HG02938 (cell line): ENCODE data around the gene MYOM3.
"Not testable (repeated sequence)": the region's sequence is repeated elsewhere in the genome, so short reads cannot be mapped to it uniquely, and the experiment has no call there.

Experiments used
- ATAC-seq: cut with Tn5 transposase; IDR thresholded peaks from one replicate; pipeline ENCODE4 v1.9.1; 2021; ENCODE audit warnings: mild to moderate bottlenecking, moderate library complexity; ENCODE audit not compliant: unreplicated experiment

Gene MYOM3

DNA sequence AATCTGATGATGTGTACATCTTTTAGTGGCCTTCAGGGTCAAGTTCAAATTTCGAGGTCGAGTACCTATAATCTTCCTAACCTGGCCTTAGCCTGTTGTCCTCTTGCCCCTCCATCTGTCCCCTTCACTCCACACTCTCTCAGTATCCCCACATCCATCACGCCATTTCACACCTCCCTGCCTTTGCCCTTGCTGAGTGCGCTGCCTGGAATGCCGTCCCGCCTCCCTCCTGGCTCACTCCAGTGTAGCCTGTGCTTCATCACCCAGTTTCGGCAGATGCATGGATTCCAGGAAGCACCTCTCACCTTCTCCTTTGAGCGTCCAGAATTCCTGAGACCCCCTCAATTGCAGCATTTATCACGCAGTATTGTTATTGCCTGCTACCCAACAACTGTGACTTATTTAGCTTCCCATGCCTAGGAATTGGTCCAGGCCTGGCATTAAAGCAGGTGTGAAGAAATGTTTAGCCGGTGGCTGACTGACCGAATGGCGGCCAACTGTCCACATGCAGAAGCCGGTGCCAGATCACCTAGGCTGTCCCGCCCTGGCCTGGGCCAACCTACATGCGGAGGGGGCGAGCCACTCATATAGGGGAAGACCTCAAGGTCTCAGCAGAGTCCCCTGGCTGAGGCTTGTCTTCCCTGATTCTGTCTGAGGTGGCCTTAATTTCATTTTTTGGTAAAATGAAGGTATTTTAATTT lies 34.5 kb downstream of the MYOM3 start:
- no peak for ATAC-seq

DNA sequence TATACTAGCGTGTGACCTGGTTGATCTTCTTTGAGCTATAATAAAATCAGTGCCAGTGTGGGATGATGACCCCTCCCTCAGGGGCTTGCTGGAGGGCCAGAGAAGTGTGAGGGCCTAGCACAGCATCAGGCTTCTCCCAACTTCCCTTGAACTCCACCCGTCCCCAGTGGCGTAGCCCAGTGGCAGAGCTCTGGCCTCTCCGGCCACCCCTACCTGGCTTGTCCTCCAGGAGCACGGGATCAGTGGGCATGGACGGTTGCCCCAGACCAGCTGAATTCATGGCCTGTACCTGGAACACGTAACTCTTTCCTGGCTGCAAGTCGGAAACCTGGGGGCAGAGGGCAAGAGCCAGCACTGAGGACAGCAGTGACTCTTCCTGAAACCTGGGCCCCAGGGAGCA lies 36.0 kb downstream of the MYOM3 start:
- ATAC-seq = no peak

DNA sequence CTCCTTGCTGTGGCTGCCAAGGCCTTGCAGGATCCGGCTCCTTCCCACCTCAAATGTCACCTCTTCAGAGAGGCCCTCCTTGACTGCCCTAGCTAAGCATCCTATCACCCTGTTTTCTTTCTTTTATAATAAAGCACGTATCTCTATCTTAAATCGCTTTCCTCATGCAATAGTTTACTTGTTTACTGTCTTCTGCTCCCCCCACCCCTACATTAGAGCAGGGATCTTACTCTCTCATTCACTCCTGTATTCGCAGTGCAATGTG lies 36.4 kb downstream of the MYOM3 start:
- ATAC-seq = no peak

DNA sequence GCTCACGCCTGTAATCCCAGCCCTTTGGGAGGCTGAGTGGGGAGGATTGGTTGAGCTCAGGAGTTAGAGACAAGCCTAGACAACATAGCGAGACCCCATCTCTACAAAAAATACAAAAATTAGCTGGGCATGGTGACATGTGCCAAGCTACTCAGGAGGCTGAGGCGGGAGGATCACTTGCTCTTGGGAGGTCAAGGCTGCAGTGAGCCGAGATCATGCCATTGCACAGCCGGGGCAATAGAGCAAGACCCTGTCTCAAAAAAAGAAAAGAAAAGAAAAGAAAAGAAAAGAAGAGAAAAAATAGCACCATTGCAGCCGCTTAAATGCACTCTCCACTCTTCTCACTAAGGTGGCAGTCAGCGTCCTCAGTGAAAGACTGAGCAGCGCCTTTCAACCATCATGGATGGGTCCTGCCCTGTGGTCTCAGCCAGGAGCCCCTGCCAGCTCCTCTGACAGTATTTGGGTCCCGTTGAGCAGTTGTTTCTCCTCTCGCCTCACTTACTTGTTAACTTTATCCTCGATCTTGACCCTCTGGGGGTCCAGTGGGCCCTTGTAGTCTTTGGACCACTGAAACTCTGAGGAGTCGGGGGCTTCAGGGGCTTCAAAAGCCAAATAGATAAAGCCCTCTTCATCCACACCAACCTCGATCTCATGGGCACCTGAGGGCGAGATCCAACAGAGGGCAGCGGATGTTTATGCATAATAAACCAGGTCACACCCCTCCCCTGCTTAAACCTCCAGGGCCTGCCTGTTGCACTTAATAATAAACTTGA lies 36.9 kb downstream of the MYOM3 start:
- ATAC-seq = no peak

DNA sequence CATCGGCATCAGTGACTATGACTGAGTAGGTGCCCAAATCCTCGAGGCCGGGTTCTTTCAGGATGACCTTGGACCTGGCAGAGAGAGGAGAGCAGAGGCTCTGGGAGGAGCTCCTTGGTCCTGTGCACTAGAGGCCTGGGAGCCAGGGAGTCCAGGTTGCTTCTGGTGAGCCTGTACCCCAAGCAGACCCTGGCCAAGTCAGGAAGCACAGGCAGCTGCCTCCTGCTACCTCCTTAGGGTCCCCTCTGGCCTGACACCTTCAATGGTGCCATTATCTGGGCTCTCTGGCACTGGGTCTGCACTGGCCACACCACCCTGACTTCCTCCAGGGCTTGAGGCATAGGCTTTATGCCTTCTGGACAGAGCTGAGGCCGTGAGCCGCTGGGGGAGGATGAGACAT lies 37.7 kb downstream of the MYOM3 start:
- ATAC-seq = no peak

DNA sequence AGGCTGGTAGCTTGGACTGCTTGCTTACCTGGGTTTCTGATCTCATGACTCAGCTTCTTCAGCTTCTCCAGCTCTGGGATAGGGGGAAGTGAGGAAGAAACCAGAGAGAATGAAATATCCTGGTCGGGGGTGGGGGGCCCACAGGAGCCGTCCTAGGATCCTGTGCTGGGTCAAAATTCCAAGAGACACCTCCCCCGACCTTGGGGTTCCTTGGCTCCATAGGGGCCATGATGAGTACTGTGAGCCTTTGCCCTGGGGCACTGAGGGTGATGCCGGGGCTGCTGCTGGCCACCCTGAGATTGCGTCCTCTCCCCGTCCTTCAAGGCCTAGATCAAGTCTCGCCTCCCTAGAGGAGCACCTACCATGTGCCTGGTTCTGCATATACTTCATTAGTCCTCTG lies 40.0 kb downstream of the MYOM3 start:
- ATAC-seq = no peak

DNA sequence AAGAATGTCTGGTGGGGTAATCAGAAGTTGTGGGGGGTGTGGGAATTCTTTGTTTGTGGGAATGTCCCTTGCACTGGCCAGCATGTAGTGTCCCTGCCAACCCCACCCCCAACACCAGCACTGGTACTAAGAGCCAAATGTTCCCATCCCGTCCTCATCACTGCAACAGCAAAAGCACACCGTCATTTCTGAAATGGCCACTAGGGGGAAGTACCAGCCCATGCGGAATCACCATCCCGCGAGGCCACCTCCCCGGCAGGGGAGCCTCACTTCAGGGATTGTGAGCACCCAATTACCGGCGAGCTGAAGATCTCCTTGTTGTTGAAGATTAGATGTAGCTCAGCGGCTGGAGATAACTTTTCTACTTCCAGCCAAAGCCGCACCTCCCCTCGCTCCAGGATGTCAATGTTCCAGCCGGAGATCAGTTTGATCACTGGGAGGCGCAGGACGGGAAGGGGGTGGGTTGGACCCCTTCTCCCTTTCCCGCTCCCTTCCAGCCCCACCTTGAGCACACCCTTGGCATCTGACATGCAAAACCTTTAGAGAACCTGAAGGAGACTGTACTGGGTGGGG lies 41.0 kb downstream of the MYOM3 start:
- ATAC-seq = peak; percentile 70

DNA sequence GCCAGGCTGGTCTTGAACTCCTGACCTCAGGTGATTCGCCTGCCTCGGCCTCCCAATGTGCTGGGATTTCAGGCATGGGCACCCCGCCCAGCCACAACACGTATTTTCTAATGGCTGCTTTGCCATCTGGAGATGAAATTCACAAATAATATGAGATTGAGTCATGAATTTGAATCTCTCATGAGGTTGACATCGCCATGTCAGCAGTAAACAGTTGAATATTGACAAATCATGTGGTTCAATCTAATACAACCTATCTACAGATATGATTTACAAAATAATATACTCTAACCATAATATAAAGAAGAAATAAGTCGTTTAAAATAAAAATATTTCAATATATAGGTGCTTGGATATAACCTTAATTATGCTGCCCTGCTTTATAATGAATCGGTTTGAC lies 42.1 kb downstream of the MYOM3 start:
- ATAC-seq = no peak

DNA sequence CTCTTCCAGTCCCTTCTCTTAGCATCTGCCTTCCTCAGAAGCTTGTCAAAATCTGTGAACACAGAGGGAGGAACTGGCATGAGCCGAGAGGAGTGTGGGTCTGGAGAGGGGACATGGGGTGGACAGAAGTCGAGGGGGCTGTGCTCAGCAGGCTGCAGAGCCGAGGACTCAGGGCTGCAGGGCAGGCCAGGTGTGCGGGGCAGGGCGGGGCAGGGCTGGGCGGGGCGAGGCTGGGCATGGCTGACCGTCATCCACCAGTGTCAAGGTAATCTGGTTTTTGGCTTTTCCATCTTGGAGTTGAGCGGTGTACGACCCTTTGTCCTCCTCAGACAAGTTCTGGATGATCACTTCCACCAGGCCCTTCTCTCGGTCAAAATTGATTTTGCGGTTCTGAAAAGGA lies 44.0 kb downstream of the MYOM3 start:
- ATAC-seq = no peak

DNA sequence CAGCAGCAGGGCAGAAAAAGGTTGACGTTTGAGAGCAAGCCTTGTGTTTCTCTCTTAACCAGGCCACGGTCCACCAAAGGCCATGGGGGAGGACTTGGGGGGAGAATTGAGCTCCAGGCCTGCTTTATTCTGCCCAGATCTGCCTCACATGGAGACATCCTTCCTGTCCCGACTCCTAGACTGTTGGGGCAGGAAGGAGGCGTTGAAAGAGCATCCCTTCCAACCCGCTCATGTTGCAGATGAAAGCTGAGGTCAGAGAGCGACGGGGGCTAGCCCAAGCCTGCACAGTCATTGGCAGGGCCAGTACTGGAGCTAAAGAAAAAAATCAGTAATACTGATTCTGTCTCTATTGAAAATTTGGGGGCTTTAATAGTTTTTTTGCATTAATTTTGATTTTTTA lies 46.6 kb downstream of the MYOM3 start:
- ATAC-seq = no peak

DNA sequence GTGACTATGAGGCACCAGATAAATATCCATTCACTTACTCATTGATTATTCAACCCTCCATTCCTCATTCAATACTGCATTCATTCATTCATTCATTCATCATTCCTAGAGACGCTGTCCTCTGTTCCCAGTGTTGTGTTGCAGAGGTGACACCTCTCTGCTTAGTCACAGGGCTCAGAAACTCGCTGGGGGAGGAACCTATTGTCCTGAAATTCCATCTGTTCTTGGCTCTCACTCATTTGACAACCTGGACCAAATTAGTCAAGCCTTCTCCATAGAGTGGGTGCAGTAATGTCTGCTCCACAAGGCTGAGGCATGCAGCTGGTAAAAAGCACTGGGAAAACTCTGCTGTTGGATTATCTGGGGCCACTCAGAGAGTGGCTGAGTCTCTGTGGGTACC lies 49.7 kb downstream of the MYOM3 start:
- ATAC-seq = no peak

DNA sequence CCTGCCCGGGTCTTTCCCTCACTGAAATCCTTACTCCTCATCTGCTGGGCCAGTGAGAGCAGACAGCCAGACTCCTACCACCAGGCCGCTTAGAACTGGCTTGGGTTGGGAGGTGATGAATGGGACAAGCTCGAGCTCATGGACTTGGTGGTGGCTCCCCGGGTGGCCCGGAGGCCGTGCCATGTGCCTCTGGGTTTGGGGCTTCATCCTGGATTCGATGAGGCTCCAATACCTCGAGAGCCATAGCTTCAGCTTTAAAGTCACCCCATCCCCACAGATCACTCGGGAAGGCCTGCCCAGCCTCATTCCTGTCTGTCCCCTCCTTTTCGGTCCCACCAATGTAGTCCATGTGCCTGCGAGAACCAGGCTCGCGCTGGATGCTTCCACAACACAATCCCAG lies 51.5 kb downstream of the MYOM3 start:
- no peak for ATAC-seq

DNA sequence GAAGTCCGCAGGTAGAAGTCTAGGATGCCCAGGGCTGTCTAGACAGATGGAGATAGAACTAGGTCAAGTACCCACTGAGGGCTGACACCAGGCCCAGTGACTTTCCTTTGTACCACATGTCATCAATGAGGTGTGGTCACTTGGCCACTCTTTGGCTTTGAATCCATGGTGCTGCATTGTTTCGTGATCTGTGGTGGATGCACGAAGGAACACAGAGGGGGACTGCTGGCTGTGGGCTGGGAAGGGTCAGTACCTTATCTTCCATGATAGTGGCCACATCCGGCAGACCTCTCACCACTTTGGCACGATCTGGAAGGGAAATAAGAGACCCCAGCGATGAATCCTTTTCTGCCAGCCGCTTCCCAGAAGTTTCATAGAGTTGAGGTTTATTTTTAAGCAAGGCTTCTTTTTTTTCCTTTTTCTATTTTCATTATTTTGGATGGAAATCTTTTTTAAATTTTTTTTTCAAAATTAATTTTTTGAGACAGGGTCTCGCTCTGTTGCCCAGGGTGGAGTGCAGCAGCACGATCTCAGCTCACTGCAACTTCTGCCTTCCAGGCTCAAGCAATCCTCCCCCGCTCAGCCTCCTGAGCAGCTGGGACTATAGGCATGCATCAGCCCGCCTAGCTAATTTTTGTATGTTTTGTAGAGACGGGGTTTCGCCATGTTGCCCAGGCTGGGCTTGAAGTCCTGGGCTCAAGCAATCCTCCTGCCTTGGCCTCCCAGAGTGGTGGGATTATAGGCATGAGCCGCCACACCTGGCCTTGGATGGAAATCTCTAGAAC lies 53.1 kb downstream of the MYOM3 start:
- ATAC-seq = no peak

DNA sequence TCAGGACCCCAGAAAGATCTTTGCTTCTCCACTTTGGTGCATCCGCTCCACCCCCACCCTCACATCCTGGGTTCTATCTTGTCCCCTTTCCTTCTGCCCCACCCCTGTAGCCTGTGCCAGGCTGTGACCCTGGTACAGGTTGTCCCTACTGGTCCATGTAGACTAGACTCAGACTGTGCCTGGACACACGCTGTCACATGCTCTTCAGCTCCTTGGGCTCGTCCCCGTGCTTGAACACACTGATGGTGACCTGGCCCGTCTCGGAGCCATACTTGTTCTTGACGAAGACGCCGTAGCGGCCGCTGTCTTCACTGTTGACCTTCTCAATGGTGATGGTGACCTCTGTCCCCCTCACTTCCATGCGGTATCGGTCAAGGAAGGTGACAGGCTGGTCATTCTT lies 54.8 kb downstream of the MYOM3 start:
- ATAC-seq = no peak

DNA sequence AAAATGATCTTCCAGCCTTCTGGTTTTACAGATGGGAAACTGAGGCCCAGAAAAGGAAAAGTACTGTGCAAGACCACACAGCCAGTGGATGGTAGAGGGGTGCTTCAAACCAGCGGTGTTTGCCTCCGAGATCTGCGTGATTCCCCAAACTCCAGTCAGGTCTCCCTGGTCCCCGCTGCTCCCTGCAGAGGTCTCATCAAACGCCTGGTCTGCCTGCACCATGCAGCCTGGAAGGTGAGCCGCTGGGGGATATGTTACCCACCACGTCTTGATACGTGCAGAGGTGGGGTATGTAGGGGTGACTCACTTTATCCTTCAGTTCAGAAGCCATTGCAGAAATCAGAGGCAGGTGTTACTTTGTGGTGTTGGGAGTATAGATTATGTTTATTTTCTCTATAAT lies 56.3 kb downstream of the MYOM3 start:
- no peak for ATAC-seq

DNA sequence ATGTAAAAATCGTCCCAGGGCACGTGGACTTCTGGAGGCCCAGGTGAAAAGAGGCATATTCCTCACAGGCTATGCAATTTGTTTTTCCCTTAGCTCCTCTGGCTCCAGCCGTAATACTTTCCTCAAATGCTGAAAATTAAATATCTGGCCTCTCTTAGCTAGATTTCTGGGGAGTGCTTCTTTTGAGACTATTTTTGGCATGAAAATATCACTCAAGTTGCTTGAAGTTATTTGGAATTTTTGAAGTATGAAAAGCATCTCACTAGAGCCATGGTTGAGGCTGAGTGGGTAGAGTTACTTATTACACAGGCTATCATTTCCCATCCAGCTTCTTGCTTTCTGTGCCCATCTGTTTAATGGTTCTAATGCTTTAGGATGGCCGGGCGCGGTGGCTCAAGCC lies 59.7 kb downstream of the MYOM3 start:
- ATAC-seq = no peak

DNA sequence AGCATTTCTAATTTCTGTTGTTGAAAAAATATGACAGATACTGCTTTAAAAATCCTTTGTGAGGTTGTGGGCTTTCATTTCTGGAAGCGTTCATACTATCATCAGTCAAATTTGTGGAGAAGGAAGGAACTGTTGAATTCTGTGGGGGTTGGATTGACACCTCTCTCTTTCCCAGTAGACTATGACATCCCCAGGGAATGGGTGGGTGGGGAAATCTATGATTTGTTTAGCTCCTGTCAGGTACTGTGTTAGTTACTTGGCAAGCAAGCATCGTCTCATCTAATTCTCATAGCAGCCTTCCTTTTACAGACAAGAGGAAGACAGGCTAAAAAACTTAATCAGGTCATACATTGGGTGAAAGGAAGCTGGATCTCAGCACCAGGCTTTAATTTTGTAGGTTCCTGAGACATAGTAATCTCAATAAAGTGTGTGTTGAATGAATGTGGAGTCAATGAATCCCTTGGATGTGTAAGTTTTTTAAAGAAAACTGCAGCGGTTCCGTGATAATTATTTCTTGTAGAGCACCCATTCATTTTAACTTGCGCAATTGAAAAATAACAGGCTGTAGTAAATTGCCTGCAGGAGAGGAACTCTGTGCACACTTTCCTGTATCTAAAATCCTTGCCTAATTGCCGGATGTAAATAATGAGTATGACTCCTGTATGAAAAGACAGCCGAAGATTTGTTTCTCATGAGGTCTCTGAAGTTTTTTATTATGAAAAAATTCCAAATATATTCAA lies 60.6 kb downstream of the MYOM3 start:
- no peak for ATAC-seq

DNA sequence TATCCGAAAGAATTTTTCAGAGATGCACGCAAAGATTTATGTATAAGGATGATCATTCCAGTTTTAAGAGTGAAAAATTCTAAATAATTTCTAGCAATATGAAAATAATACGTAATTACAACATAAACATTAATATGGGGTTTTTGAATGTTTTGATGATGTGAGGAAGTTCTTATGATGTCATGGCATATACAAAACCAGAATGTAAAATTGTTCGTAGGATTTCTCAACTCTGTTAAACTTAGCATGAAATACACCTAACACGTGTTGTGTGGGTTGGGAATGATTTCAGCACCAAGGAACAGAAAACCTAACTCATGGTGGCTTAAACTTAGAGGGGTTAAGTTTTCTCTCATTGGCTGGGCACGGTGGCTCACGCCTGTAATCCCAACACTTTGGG lies 62.2 kb downstream of the MYOM3 start:
- no peak for ATAC-seq

DNA sequence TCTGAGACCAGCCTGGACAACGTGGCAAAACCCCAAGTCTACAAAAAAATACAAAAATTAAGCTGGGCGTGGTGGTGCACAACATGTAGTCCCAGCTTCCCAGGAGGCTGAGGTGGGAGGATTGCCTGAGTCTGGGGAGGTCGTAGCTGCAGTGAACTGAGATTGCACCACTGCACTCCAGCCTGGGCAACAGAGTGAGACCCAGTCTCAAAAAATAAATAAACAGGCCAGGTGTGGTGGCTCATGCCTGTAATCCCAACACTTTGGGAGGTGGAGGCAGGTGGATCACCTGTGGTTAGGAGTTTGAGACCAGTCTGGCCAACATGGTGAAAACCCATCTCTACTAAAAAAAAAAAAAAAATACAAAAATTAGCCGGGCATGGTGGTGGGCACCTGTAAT lies 63.0 kb downstream of the MYOM3 start:
- not testable (repeated sequence) for ATAC-seq

DNA sequence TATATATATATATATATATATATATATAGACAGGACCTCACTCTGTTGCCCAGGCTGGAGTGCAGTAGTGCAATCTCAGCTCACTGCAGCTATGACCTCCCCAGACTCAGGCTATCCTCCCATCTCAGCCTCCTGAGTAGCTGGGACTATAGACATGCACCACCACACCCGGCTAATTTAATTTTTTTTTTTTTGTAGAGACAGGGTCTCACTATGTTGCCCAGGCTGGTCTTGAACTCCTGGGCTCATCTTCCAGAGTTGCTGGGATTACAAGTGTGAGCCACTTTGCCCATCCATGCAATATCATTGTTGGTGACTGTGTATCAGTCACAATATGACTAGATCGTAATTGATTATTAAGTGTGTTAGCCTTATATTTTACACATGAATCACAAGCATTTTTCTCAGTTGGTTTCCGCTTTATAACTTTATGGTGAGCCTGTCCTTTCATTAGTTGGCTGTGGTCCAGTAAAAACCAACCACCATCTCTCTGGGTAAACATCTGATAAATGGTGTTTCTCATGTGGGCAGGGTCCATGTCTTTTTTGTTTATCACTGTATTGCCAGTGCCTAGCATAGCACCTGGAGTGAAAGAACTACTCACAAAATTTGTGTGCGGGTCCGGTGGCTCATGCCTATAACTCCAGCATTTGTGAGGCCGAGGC lies 63.6 kb downstream of the MYOM3 start:
- ATAC-seq = no peak

DNA sequence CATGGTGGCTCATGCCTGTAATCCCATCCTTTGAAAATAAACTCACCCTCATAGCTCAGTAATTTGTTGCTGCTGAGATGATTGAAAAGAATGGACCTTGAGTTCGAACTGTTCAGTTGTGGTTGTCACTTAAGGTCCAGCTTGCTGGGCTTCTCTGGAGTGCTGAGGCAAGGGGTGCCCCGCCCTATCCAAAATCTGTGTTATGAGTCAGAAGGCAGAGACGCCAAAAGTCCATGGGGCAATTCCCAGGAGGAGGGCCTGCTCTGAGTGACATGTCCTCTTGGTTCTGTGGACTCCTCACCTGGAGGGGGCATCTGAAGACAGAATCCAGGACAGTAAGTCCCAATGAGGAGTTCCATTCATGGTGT lies 64.8 kb downstream of the MYOM3 start:
- ATAC-seq = no peak
